GM08714 (cell line): Measurements from ENCODE around the gene EXOC4.

Experiments
- H3K4me3 ChIP-seq: fragments of 200-500 bp; sonication (Bioruptor generic); 2 replicates; pipeline ENCODE4 v1.5.1; 2014; ENCODE audit warnings: mild to moderate bottlenecking, low read length, inconsistent platforms
- ZNF274 ChIP-seq: IDR thresholded peaks from 2 replicates; pipeline ENCODE4 v1.6.1; 2012; ENCODE audit warnings: mild to moderate bottlenecking, low read depth, low read length

The EXOC4 gene

GRCh38 chr7:134022286-134022911, 769.5 kb downstream of the EXOC4 start:
- no peak overlapping the region for H3K4me3 ChIP-seq
- TF ChIP-seq ZNF274: no peak

DNA sequence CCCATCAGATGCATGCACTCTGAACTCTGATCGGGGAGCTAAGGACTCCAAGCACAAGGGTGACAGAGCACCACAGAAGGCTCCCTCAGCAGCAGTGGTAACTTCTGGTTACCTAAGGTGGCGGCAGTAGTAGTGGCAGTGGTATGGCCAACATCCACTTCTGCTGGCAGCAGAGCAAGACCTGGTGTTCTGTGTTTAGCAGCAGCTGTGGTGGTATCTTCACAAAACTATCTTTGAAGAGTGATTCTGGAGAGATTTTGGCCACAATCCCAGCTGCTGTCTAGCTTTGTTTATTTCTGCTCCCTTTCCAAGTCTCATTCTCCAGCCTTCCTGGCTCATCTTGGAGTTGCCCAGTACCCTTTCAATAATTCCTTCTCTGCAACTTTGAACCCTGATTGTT, 771.9 kb downstream of the EXOC4 start:
- no peak overlapping the region for H3K4me3 ChIP-seq
- TF ChIP-seq ZNF274: no peak

GRCh38 chr7:134028853-134029252, 776.0 kb downstream of the EXOC4 start:
- no peak for TF ChIP-seq ZNF274
- H3K4me3 ChIP-seq: no peak overlapping the region

GRCh38 chr7:134029743-134030142, 776.9 kb downstream of the EXOC4 start:
- TF ChIP-seq ZNF274: no peak
- H3K4me3 ChIP-seq: no peak overlapping the region

GRCh38 chr7:134030460-134030865, 777.6 kb downstream of the EXOC4 start:
- TF ChIP-seq ZNF274: no peak
- no peak overlapping the region for H3K4me3 ChIP-seq

GRCh38 chr7:134031835-134032617, 779.1 kb downstream of the EXOC4 start:
- TF ChIP-seq ZNF274: no peak
- no peak overlapping the region for H3K4me3 ChIP-seq

DNA sequence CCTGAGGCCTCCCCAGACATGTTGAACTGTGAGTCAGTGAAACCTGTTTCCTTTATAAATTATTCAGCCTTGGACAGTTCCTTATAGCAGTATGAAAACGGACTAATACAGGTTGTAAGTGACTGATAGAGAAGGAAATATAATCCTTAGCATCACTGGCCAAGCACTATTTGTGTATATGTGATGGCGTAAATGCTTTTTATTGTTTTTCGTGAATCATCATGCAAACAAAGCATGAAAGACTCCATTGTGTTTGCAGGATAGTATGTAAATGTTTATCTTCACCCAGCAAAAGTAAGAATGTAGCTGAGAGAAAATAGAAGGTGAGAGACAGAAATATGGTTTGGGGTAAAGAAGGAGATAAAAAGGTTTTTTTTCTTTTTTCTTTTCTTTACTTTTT, 781.8 kb downstream of the EXOC4 start:
- no peak for TF ChIP-seq ZNF274
- H3K4me3 ChIP-seq: no peak overlapping the region

DNA sequence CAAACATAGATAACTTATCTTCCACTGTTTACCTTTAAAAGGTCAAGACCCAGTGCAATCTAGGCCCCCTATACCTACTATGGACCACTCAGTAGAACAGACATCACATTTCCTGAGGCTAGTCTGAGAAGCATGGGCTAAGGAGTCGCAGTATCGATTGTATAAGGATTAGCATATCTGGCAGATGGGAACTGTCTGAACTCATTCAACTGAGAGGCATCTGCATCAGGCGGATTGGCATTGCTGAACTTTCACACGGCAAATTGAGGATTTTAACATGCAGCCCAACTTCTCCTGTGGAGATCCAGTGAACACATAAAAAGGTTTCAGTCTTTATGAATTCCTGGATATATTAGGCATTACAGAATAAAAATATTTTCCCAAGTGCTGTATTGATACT, 785.1 kb downstream of the EXOC4 start:
- no peak overlapping the region for H3K4me3 ChIP-seq
- TF ChIP-seq ZNF274: no peak

- no peak overlapping the region for H3K4me3 ChIP-seq
- TF ChIP-seq ZNF274: no peak
Observed at GRCh38 chr7:134040988-134041387, 788.1 kb downstream of the EXOC4 start.

DNA sequence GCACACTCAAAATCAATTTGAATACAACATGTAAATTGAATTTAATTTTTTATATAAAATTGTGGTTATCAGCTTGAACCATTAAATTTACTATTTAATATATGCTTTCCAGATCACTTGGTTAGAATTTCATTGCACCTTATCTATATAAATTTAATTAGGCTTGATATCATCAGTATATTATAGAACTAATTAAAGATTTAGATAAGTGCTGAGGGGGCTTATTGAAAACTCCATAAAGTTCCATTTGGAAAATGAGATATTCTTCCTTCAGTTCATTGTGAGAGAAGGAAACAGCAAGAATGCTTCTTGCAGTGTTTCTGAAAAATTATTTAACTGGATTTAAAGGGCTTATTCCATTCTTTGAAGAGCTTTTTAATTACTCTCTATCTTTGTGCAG, 788.6 kb downstream of the EXOC4 start:
- H3K4me3 ChIP-seq: no peak overlapping the region
- no peak for TF ChIP-seq ZNF274

- TF ChIP-seq ZNF274: no peak
- H3K4me3 ChIP-seq: no peak overlapping the region
Observed at GRCh38 chr7:134042307-134042706, 789.4 kb downstream of the EXOC4 start.

GRCh38 chr7:134044682-134045081, 791.8 kb downstream of the EXOC4 start:
- no peak overlapping the region for H3K4me3 ChIP-seq
- no peak for TF ChIP-seq ZNF274

DNA sequence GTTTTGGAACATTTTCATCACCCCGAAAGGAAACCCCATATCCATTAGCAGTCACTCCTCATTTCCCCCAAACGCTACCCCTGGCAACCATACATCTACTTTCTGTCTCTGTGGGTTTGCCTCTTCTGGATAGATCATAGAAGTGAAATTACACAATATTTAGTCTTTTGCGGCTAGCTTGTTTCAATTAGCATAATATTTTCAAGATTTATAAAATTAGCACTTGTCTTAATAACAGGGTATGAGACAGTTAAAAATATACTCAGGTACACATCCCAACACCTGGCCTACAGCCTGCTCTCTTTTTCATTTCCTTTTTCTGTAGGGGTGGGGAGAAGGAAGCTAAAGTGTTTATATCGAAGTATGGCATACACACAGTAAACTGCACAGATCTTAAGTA, 792.8 kb downstream of the EXOC4 start:
- H3K4me3 ChIP-seq: no peak overlapping the region
- TF ChIP-seq ZNF274: no peak

DNA sequence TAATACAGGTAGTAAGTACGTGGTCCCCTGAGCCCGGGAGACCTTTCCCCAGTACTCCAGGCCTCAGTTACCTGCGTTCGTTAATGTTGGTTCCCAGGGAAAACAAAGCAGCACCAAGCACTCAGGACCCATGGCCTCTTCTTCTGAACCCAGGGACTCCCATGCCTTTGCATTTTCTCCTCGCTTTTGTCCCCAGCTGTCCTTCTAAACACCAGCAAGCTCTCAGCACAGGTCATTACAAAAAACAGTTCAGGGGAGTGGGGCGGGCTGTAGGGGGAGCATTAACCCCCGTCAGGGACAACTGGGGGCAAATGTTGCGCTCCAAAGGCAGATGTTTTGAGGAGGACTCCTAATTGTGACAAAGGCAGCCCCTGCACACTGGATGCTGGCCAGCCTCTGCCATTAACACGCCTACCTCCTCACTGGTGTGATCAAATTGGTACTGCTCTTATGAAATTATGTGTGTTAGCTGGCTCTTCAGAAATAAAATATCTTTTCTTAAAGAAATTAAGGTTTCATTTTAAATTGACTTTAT, 793.8 kb downstream of the EXOC4 start:
- no peak overlapping the region for H3K4me3 ChIP-seq
- TF ChIP-seq ZNF274: no peak

DNA sequence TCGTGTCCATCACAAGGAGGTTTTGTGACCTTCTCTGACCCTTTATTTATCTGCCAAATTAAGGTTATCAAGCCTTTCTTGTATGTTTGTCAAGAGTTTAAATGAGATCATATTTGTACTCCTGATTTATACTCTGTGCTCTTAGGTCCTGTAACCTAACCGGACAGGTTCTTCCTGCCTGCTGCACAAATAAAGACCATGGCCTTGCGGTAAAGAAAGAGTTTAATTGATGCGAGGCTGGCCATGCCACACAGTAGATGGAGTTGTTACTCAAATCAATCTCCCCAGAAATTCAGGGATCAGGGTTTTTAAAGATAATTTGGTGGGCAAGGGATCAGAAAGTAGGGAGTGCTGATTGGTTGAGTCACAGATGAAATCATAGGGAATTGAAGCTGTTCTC, 794.8 kb downstream of the EXOC4 start:
- no peak overlapping the region for H3K4me3 ChIP-seq

More for the DNA sequence above, 794.8 kb downstream of the EXOC4 start:
- no peak for TF ChIP-seq ZNF274
